Measurements from ENCODE around the gene TM4SF20. TPM values are rescaled to one million over a fixed set of nuclear protein-coding genes. Genes with fewer than 3 reads are reported as not detected.

TM4SF20 gene
- total RNA-seq, 2 donors from 2014 or later: not detected

- Histone ChIP-seq H3K27ac (ENCODE audit: low read depth, low read length) (no peak overlapping the region), H3K4me1 (ENCODE audit: control insufficient read depth, insufficient read depth, low read length) (no peaks in the 10 kb centered on the region), H3K27me3 (ENCODE audit: control insufficient read depth, insufficient read depth, low read length, poor library complexity, severe bottlenecking) (no peaks in the 10 kb centered on the region), H3K4me3 (ENCODE audit: low read length) (no peak overlapping the region), H3K9ac (ENCODE audit: extremely low read depth, low read length, poor library complexity, severe bottlenecking) (no peak overlapping the region), H3K36me3 (ENCODE audit: control insufficient read depth, insufficient read depth, low read length) (no peaks in the 10 kb centered on the region), H3K9me3 (ENCODE audit: control insufficient read depth, low read length) (no peaks in the 10 kb centered on the region)
- Mint-ChIP-seq H3K4me1 (peaks cover 14% of the 10 kb centered on the region), H3K27ac (no peak overlapping the region), H3K4me3 (no peak overlapping the region), H3K27me3 (ENCODE audit: insufficient read depth) (no peaks in the 10 kb centered on the region), H3K36me3 (ENCODE audit: low read depth) (no peaks in the 10 kb centered on the region), H3K9me3 (no peaks in the 10 kb centered on the region)
- WGBS, 2 experiments (ENCODE audit: insufficient coverage in 1 of 2, insufficient read length in 1 of 2): 92 to 100% methylated on average over 1 to 3 of the region's 3 CpGs
- DNase-seq: no peak
- no peak for TF ChIP-seq CTCF (conservative IDR thresholded peaks at IDR 0.05)
These were observed 35.7 kb upstream of the TM4SF20 start for GRCh38 chr2:227414846-227415245.

GRCh38 chr2:227413371-227413770 lies 34.3 kb upstream of the TM4SF20 start:
- Mint-ChIP-seq H3K9me3 (no peaks in the 10 kb centered on the region), H3K27ac (no peak overlapping the region), H3K27me3 (ENCODE audit: insufficient read depth) (no peaks in the 10 kb centered on the region), H3K4me3 (no peak overlapping the region), H3K36me3 (ENCODE audit: low read depth) (no peaks in the 10 kb centered on the region), H3K4me1 (peaks cover 14% of the 10 kb centered on the region)
- H3K9me3 ChIP-seq (ENCODE audit: control insufficient read depth, low read length): no peaks in the 10 kb centered on the region
- H3K27ac ChIP-seq (ENCODE audit: low read depth, low read length): no peak overlapping the region
- H3K4me3 ChIP-seq (ENCODE audit: low read length): no peak overlapping the region
- WGBS, 2 experiments (ENCODE audit: insufficient coverage in 1 of 2, insufficient read length in 1 of 2): 92 to 97% methylated on average over 8 of the region's 8 CpGs
- no peak overlapping the region for H3K9ac ChIP-seq (ENCODE audit: extremely low read depth, low read length, poor library complexity, severe bottlenecking)
- H3K36me3 ChIP-seq (ENCODE audit: control insufficient read depth, insufficient read depth, low read length): no peaks in the 10 kb centered on the region
- no peak for DNase-seq
- H3K27me3 ChIP-seq (ENCODE audit: control insufficient read depth, insufficient read depth, low read length, poor library complexity, severe bottlenecking): no peaks in the 10 kb centered on the region
- no peaks in the 10 kb centered on the region for H3K4me1 ChIP-seq (ENCODE audit: control insufficient read depth, insufficient read depth, low read length)
- no peak for TF ChIP-seq CTCF (conservative IDR thresholded peaks at IDR 0.05)

- Mint-ChIP-seq H3K27ac (no peak overlapping the region), H3K36me3 (ENCODE audit: low read depth) (no peaks in the 10 kb centered on the region), H3K4me3 (no peak overlapping the region), H3K27me3 (ENCODE audit: insufficient read depth) (no peaks in the 10 kb centered on the region), H3K4me1 (peaks cover 14% of the 10 kb centered on the region), H3K9me3 (no peaks in the 10 kb centered on the region)
- Histone ChIP-seq H3K9me3 (ENCODE audit: control insufficient read depth, low read length) (no peaks in the 10 kb centered on the region), H3K27me3 (ENCODE audit: control insufficient read depth, insufficient read depth, low read length, poor library complexity, severe bottlenecking) (no peaks in the 10 kb centered on the region), H3K36me3 (ENCODE audit: control insufficient read depth, insufficient read depth, low read length) (no peaks in the 10 kb centered on the region), H3K4me1 (ENCODE audit: control insufficient read depth, insufficient read depth, low read length) (no peaks in the 10 kb centered on the region), H3K4me3 (ENCODE audit: low read length) (no peak overlapping the region), H3K27ac (ENCODE audit: low read depth, low read length) (no peak overlapping the region), H3K9ac (ENCODE audit: extremely low read depth, low read length, poor library complexity, severe bottlenecking) (no peak overlapping the region)
- no peak for DNase-seq
- WGBS, 2 experiments (ENCODE audit: insufficient coverage in 1 of 2, insufficient read length in 1 of 2): 93 to 94% methylated on average over 4 to 5 of the region's 5 CpGs
- no peak for TF ChIP-seq CTCF (conservative IDR thresholded peaks at IDR 0.05)
These were observed 33.8 kb upstream of the TM4SF20 start for GRCh38 chr2:227412877-227413276.

All from endodermal cell (in vitro differentiated cells).